Measurements from ENCODE around the gene GP1BB. TPM values are rescaled to one million over a fixed set of nuclear protein-coding genes. Genes with fewer than 3 reads are reported as not detected.
"Not testable (repeated sequence)": the region's sequence is repeated elsewhere in the genome, so short reads cannot be mapped to it uniquely, and the experiment has no call there.

Gene GP1BB
- polyA plus RNA-seq, 1 donor from 2014 or later: 42.0 TPM

- Histone ChIP-seq H3K36me3 (ENCODE audit: insufficient read depth, low read length) (peaks cover 14% of the 10 kb centered on the region), H3K9me3 (ENCODE audit: low read length) (no peaks in the 10 kb centered on the region), H3K27me3 (ENCODE audit: insufficient read depth, low read depth, low read length) (peaks cover 91% of the 10 kb centered on the region), H3K4me2 (ENCODE audit: low read length) (no peak overlapping the region), H3K4me3 (ENCODE audit: low read length) (no peak overlapping the region), H3K79me2 (replicated peaks; ENCODE audit: insufficient read depth, low read length) (no peaks in the 10 kb centered on the region), H3F3A (ENCODE audit: insufficient read depth, low read length, poor library complexity, severe bottlenecking) (no peaks in the 10 kb centered on the region), H3K9me2 (ENCODE audit: insufficient read depth, low read length) (no peaks in the 10 kb centered on the region), H4K20me1 (ENCODE audit: insufficient read depth) (peaks cover 40% of the 10 kb centered on the region), H3K27ac (ENCODE audit: low read length) (no peak overlapping the region), H2AFZ (ENCODE audit: low read depth, low read length) (no peak overlapping the region), H3K9ac (ENCODE audit: low read length) (no peak overlapping the region)
- TF ChIP-seq, protein P1, sequence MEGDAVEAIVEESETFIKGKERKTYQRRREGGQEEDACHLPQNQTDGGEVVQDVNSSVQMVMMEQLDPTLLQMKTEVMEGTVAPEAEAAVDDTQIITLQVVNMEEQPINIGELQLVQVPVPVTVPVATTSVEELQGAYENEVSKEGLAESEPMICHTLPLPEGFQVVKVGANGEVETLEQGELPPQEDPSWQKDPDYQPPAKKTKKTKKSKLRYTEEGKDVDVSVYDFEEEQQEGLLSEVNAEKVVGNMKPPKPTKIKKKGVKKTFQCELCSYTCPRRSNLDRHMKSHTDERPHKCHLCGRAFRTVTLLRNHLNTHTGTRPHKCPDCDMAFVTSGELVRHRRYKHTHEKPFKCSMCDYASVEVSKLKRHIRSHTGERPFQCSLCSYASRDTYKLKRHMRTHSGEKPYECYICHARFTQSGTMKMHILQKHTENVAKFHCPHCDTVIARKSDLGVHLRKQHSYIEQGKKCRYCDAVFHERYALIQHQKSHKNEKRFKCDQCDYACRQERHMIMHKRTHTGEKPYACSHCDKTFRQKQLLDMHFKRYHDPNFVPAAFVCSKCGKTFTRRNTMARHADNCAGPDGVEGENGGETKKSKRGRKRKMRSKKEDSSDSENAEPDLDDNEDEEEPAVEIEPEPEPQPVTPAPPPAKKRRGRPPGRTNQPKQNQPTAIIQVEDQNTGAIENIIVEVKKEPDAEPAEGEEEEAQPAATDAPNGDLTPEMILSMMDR (IDR thresholded peaks at IDR 0.05; ENCODE audit: poor library complexity, severe bottlenecking): peak; percentile 64
- TF ChIP-seq POLR2AphosphoS5 (IDR thresholded peaks at IDR 0.05): no peak
Observed at GRCh38 chr22:19723983-19724827, 866 bp downstream of the GP1BB start.

- TF ChIP-seq SMC3 (conservative IDR thresholded peaks at IDR 0.05; ENCODE audit: poor library complexity) (no peak), POLR2AphosphoS5 (IDR thresholded peaks at IDR 0.05) (no peak), MXI1 (conservative IDR thresholded peaks at IDR 0.05; ENCODE audit: poor library complexity, severe bottlenecking) (no peak), RAD21 (conservative IDR thresholded peaks at IDR 0.05) (no peak), EP300 (conservative IDR thresholded peaks at IDR 0.05; ENCODE audit: poor library complexity, severe bottlenecking) (no peak), EZH2 (IDR thresholded peaks at IDR 0.05; ENCODE audit: borderline replicate concordance, insufficient read depth, low read length, poor library complexity, severe bottlenecking) (no peak), TAF1 (IDR thresholded peaks at IDR 0.05; ENCODE audit: low read depth) (no peak)
- TF ChIP-seq, protein P1 (IDR thresholded peaks at IDR 0.05; ENCODE audit: poor library complexity, severe bottlenecking): no peak
- TF ChIP-seq, protein P2, sequence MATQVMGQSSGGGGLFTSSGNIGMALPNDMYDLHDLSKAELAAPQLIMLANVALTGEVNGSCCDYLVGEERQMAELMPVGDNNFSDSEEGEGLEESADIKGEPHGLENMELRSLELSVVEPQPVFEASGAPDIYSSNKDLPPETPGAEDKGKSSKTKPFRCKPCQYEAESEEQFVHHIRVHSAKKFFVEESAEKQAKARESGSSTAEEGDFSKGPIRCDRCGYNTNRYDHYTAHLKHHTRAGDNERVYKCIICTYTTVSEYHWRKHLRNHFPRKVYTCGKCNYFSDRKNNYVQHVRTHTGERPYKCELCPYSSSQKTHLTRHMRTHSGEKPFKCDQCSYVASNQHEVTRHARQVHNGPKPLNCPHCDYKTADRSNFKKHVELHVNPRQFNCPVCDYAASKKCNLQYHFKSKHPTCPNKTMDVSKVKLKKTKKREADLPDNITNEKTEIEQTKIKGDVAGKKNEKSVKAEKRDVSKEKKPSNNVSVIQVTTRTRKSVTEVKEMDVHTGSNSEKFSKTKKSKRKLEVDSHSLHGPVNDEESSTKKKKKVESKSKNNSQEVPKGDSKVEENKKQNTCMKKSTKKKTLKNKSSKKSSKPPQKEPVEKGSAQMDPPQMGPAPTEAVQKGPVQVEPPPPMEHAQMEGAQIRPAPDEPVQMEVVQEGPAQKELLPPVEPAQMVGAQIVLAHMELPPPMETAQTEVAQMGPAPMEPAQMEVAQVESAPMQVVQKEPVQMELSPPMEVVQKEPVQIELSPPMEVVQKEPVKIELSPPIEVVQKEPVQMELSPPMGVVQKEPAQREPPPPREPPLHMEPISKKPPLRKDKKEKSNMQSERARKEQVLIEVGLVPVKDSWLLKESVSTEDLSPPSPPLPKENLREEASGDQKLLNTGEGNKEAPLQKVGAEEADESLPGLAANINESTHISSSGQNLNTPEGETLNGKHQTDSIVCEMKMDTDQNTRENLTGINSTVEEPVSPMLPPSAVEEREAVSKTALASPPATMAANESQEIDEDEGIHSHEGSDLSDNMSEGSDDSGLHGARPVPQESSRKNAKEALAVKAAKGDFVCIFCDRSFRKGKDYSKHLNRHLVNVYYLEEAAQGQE (IDR thresholded peaks at IDR 0.05; ENCODE audit: borderline replicate concordance): no peak
- H3K27ac ChIP-seq (ENCODE audit: low read length): no peak overlapping the region
- peaks cover 82% of the 10 kb centered on the region for H3K27me3 ChIP-seq (ENCODE audit: insufficient read depth, low read depth, low read length)
- no peaks in the 10 kb centered on the region for H3K9me2 ChIP-seq (ENCODE audit: insufficient read depth, low read length)
- H4K20me1 ChIP-seq (ENCODE audit: insufficient read depth): peaks cover 31% of the 10 kb centered on the region
- H3K9me3 ChIP-seq (ENCODE audit: low read length): no peaks in the 10 kb centered on the region
- no peak overlapping the region for H3K4me3 ChIP-seq (ENCODE audit: low read length)
- peaks cover 6% of the 10 kb centered on the region for H3K36me3 ChIP-seq (ENCODE audit: insufficient read depth, low read length)
- no peaks in the 10 kb centered on the region for H3F3A ChIP-seq (ENCODE audit: insufficient read depth, low read length, poor library complexity, severe bottlenecking)
- no peaks in the 10 kb centered on the region for H3K79me2 ChIP-seq (replicated peaks; ENCODE audit: insufficient read depth, low read length)
- H2AFZ ChIP-seq (ENCODE audit: low read depth, low read length): no peak overlapping the region
- H3K4me2 ChIP-seq (ENCODE audit: low read length): no peak overlapping the region
- no peak overlapping the region for H3K9ac ChIP-seq (ENCODE audit: low read length)
Observed at GRCh38 chr22:19724927-19725661, 1.8 kb downstream of the GP1BB start.

DNA sequence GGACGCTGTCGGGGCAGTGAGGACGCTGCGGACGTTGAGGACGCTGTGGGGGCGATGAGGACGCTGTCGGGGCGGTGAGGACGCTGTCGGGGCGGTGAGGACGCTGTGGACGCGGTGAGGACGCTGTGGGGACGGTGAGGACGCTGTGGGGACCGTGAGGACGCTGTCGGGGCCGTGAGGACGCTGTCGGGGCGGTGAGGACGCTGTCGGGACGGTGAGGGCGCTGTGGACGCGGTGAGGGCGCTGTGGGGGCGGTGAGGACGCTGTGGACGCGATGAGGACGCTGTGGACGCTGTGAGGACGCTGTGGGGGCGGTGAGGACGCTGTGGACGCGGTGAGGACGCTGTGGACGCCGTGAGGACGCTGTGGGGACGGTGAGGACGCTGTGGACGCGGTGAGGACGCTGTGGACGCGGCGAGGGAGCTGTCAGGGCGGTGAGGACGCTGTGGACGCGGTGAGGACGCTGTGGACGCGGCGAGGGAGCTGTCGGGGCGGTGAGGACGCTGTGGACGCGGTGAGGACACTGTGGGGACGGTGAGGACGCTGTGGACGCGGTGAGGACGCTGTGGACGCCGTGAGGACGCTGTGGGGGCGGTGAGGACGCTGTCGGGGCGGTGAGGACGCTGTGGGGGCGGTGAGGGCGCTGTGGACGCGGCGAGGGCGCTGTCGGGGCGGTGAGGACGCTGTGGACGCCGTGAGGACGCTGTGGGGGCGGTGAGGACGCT lies 2.9 kb downstream of the GP1BB start:
- H3K9ac ChIP-seq (ENCODE audit: low read length); H3F3A ChIP-seq (ENCODE audit: insufficient read depth, low read length, poor library complexity, severe bottlenecking); H3K4me2 ChIP-seq (ENCODE audit: low read length); H3K79me2 ChIP-seq (replicated peaks; ENCODE audit: insufficient read depth, low read length); H3K36me3 ChIP-seq (ENCODE audit: insufficient read depth, low read length); H3K9me2 ChIP-seq (ENCODE audit: insufficient read depth, low read length); H3K9me3 ChIP-seq (ENCODE audit: low read length); H3K4me3 ChIP-seq (ENCODE audit: low read length); H2AFZ ChIP-seq (ENCODE audit: low read depth, low read length); H3K27ac ChIP-seq (ENCODE audit: low read length): not testable (repeated sequence)
- Histone ChIP-seq H4K20me1 (ENCODE audit: insufficient read depth) (peaks cover 20% of the 10 kb centered on the region), H3K27me3 (ENCODE audit: insufficient read depth, low read depth, low read length) (peaks cover 71% of the 10 kb centered on the region)
